PFSK-1 (cell line): Measurements from ENCODE around the gene TTLL12.

ENCODE experiments used
- FOXP2 ChIP-seq: optimal IDR thresholded peaks from 2 replicates; pipeline ENCODE3; 2011; ENCODE audit warnings: borderline replicate concordance, control low read depth, inconsistent platforms; ENCODE audit not compliant: insufficient read depth; ENCODE audit errors: extremely low read length, extremely low read depth
- POLR2AphosphoS5 ChIP-seq: IDR thresholded peaks from 2 replicates; pipeline ENCODE4 v1.6.1; 2012; ENCODE audit warnings: low read depth, mild to moderate bottlenecking, control low read depth, low read length, moderate library complexity
- SIN3A ChIP-seq: IDR thresholded peaks from 2 replicates; pipeline ENCODE4 v1.6.1; 2012; ENCODE audit warnings: mild to moderate bottlenecking, low read length, moderate library complexity, borderline replicate concordance; ENCODE audit not compliant: insufficient read depth
- TAF1 ChIP-seq: IDR thresholded peaks from 2 replicates; pipeline ENCODE4 v1.6.1; 2012; ENCODE audit warnings: low read length, control low read depth, borderline replicate concordance; ENCODE audit not compliant: insufficient read depth
- TF ChIP-seq, protein P1 (sequence below), 2 experiments: IDR thresholded peaks; 2 replicates each; pipeline versions ENCODE4 v1.6.1 to v1.8.0; 2011 to 2012; ENCODE audit warnings: low read depth in 2 of 2, low read length in 2 of 2, control low read depth in 1 of 2, inconsistent platforms in 1 of 2, mild to moderate bottlenecking in 1 of 2, moderate library complexity in 1 of 2; ENCODE audit not compliant: insufficient read depth in 1 of 2

Gene TTLL12

DNA sequence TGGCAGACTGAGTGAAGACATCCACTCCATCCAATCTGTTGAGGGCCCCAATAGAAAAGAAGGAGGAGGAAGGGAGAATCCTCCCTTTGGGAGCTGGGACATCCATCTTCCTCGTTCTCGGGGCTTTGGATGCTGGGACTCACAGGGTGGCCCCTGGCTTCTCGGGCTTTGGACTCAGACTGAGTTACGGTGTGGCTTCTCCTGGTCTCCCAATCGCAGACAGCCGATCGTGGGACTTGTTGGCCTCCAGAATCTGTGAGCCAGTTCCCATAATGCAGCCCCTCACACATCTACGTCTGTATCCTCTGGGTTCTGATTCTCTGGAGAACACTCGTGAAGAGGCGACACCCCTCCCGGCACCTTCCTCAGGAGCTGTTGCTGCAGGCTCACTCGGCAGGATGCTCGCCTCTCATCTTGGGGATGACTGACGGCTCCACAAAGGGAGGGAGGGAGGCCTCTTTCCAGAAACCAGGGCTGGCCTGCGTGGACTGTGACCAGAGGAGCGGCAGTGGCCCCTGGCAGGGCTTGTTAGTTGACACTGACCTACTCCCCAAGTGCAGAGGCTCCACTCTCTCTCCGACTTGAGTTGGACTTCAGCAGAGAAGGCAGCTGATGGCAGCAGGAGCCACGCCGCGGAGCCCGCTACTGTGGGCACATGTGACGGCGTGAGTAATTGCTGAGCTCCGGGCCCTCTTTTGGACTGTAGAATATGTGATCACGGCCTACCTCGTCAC is 14.7 kb upstream of the TTLL12 start:
- no peak for TF ChIP-seq FOXP2
- TF ChIP-seq POLR2AphosphoS5: no peak
- TF ChIP-seq, protein P1, sequence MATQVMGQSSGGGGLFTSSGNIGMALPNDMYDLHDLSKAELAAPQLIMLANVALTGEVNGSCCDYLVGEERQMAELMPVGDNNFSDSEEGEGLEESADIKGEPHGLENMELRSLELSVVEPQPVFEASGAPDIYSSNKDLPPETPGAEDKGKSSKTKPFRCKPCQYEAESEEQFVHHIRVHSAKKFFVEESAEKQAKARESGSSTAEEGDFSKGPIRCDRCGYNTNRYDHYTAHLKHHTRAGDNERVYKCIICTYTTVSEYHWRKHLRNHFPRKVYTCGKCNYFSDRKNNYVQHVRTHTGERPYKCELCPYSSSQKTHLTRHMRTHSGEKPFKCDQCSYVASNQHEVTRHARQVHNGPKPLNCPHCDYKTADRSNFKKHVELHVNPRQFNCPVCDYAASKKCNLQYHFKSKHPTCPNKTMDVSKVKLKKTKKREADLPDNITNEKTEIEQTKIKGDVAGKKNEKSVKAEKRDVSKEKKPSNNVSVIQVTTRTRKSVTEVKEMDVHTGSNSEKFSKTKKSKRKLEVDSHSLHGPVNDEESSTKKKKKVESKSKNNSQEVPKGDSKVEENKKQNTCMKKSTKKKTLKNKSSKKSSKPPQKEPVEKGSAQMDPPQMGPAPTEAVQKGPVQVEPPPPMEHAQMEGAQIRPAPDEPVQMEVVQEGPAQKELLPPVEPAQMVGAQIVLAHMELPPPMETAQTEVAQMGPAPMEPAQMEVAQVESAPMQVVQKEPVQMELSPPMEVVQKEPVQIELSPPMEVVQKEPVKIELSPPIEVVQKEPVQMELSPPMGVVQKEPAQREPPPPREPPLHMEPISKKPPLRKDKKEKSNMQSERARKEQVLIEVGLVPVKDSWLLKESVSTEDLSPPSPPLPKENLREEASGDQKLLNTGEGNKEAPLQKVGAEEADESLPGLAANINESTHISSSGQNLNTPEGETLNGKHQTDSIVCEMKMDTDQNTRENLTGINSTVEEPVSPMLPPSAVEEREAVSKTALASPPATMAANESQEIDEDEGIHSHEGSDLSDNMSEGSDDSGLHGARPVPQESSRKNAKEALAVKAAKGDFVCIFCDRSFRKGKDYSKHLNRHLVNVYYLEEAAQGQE (IDR thresholded peaks at IDR 0.05; ENCODE audit: insufficient read depth in 1 of 2, low read depth in 2 of 2, low read length in 2 of 2): no peak
- TF ChIP-seq SIN3A: no peak
- no peak for TF ChIP-seq TAF1

DNA sequence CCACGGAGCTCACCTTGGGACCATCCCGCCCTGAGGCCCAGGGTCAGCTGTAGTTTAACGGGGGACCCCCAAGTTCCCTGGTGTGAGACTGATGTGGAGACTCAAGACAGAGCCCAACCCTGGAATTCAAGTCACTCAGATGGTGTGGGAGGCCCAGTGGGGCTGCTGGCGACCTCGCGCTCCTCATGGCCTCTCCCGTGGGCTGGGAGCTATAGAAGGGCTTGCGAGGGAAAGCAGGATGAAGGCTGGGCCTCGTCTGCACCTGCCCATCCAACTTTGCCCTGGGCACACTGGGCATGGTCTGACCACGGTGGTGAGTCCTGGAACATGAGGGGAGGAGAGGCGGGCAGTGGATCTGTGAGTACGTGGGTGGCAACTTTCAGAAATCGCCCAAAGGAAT is 13.6 kb upstream of the TTLL12 start:
- TF ChIP-seq POLR2AphosphoS5 (no peak), FOXP2 (no peak), SIN3A (no peak), TAF1 (no peak)
- TF ChIP-seq, protein P1 (IDR thresholded peaks at IDR 0.05; ENCODE audit: insufficient read depth in 1 of 2, low read depth in 2 of 2, low read length in 2 of 2): no peak

DNA sequence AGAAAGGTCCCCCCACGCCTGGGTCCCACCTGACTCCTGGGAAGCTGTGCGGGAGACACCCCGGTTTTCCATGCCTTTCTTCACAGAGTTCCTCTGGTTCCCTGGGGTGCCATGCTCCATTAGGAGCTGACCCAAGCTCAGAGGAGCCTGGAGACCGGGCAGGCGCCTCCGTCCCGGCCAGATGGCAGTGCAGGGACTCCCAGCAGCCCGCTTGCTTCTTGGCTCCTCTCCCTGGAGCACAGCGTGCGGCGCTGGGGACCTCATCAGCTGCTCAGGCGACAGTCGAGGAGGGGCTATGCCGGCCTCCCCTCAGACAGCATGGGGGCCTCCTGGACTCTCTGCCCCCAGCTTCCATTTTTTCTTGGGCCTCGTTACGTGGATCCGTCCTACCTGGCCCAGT is 13.1 kb upstream of the TTLL12 start:
- TF ChIP-seq POLR2AphosphoS5 (no peak), SIN3A (no peak), TAF1 (no peak), FOXP2 (no peak)
- TF ChIP-seq, protein P1 (IDR thresholded peaks at IDR 0.05; ENCODE audit: insufficient read depth in 1 of 2, low read depth in 2 of 2, low read length in 2 of 2): no peak

DNA sequence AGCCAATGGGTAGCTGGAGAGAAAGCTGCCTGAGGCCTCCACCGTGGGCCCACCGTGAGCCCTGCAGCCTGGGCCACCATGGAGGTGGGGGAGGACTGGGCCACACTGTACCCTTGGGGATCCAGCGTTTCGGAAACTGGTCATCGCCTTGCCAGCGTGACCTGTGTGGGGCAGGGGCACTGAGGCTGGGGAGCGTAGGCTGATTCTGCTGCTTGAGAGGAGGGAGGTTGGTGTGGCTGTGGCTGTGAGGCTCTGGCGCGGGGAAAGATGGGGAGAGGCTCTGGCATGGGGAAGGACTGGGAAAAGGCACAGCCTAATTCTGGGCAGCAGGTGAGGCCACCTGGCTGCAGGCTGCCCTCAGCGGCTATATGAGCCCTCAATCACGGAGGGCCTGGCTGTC is 12.6 kb upstream of the TTLL12 start:
- TF ChIP-seq TAF1 (no peak), POLR2AphosphoS5 (no peak), FOXP2 (no peak), SIN3A (no peak)
- TF ChIP-seq, protein P1 (IDR thresholded peaks at IDR 0.05; ENCODE audit: insufficient read depth in 1 of 2, low read depth in 2 of 2, low read length in 2 of 2): no peak
